Measurements from ENCODE around the gene VAV3.
A peak's percentile ranks its signal among the peaks of the same experiment; 100 is the strongest.
"Not testable (repeated sequence)": the region's sequence is repeated elsewhere in the genome, so short reads cannot be mapped to it uniquely, and the experiment has no call there.

The VAV3 gene

DNA sequence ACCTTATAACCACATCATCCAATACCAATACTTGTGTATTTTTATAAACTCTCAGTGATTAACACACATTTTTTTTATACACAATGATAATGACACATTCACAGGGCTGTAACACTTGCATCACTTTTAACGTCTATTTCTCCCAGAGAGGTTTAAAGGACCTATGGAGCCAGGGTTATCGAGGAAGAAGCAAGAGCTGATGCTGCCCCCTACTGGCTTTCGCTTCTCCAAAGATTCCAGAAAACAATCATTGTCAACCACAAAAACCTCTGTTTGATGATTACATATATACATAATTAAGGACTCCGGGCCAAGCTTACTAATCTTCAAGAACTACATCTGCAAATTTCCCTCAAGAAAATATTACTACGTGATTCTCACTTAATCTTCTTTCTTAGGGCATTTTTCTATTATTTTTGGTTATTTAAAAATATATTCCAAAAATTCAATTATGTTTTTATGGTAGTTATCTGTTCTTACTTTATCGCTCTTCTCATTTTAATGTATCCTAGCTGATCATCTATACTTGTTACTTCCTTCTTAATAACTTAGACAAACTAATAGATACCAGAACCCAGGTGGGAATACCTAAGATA, 214.5 kb downstream of the VAV3 start:
- DNase-seq (ENCODE audit: low read depth): peak; percentile 77
- TF ChIP-seq, protein P1, sequence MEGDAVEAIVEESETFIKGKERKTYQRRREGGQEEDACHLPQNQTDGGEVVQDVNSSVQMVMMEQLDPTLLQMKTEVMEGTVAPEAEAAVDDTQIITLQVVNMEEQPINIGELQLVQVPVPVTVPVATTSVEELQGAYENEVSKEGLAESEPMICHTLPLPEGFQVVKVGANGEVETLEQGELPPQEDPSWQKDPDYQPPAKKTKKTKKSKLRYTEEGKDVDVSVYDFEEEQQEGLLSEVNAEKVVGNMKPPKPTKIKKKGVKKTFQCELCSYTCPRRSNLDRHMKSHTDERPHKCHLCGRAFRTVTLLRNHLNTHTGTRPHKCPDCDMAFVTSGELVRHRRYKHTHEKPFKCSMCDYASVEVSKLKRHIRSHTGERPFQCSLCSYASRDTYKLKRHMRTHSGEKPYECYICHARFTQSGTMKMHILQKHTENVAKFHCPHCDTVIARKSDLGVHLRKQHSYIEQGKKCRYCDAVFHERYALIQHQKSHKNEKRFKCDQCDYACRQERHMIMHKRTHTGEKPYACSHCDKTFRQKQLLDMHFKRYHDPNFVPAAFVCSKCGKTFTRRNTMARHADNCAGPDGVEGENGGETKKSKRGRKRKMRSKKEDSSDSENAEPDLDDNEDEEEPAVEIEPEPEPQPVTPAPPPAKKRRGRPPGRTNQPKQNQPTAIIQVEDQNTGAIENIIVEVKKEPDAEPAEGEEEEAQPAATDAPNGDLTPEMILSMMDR (conservative IDR thresholded peaks at IDR 0.05; ENCODE audit: low read length): peak; percentile 89

DNA sequence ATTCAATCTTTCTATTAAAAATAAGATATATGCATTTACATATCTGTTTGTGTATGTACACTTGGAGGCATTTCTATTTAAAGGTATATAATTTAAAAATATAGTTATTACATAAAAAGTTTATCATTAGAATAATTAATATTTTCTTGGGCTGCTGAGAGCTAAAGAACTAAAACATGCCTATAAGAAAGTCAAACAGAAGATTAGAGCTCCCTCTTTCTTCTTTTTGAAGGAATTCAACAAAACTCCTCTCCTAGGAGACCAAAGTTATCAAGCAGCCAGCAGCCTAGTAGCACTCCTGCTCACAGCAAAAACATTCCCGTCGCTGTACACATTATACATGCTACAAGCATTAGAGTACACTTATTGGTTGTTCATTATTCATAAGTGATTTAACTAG, 216.4 kb downstream of the VAV3 start:
- H3K4me3 ChIP-seq (ENCODE audit: low read length): no peak overlapping the region
- TF ChIP-seq, protein P1 (conservative IDR thresholded peaks at IDR 0.05; ENCODE audit: low read length): peak; percentile 64
- peak; percentile 48 for DNase-seq (ENCODE audit: low read depth)

More for the DNA sequence above, 214.5 kb downstream of the VAV3 start:
- H3K4me3 ChIP-seq (ENCODE audit: low read length): no peak overlapping the region

- no peak overlapping the region for H3K4me3 ChIP-seq (ENCODE audit: low read length)
- no peak for DNase-seq (ENCODE audit: low read depth)
- TF ChIP-seq, protein P1 (conservative IDR thresholded peaks at IDR 0.05; ENCODE audit: low read length): no peak
Observed at GRCh38 chr1:107741242-107741641, 223.7 kb downstream of the VAV3 start.

- H3K4me3 ChIP-seq (ENCODE audit: low read length): no peak overlapping the region
- TF ChIP-seq, protein P1 (conservative IDR thresholded peaks at IDR 0.05; ENCODE audit: low read length): no peak
- DNase-seq (ENCODE audit: low read depth): no peak
Observed at GRCh38 chr1:107740579-107740978, 224.4 kb downstream of the VAV3 start.

DNA sequence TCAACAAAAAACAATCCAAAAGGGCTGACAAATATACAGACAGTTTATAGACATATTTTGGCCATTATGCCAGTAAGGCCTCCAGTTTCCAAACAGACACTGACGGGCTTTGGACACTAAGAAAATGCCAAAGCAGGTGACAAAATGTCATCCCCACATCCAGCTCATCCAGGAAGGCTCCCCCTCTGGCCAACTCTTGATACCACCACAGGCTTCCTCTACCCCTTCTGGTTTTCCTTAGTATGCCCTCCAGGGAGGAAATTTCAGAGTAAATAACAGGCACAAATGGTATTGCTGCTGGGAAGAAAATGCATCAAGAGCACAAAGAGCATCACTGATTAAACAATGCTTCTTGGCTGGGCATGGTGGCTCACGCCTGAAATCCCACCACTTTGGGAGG, 225.3 kb downstream of the VAV3 start:
- H3K4me3 ChIP-seq (ENCODE audit: low read length): no peak overlapping the region
- TF ChIP-seq, protein P1 (conservative IDR thresholded peaks at IDR 0.05; ENCODE audit: low read length): no peak
- DNase-seq (ENCODE audit: low read depth): no peak

DNA sequence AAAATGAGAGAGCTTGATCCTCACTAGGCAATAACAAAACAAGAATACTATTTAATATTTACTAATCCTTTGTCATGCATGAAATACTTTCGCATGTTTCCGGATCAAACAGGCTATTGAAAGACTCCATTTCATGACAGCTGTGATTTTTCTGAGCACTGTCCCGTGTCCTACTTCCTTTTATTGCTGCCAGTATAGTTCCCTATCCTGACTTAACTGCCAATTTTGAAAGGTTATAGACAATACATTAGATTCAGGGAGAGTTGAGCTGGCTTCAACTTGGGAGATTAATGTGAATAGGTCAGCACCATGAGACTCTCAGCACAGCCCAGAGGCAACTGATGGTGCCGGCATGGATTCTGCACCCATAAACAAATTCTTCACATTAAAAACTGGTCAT, 225.8 kb downstream of the VAV3 start:
- H3K4me3 ChIP-seq (ENCODE audit: low read length): no peak overlapping the region
- DNase-seq (ENCODE audit: low read depth): no peak
- TF ChIP-seq, protein P1 (conservative IDR thresholded peaks at IDR 0.05; ENCODE audit: low read length): no peak

DNA sequence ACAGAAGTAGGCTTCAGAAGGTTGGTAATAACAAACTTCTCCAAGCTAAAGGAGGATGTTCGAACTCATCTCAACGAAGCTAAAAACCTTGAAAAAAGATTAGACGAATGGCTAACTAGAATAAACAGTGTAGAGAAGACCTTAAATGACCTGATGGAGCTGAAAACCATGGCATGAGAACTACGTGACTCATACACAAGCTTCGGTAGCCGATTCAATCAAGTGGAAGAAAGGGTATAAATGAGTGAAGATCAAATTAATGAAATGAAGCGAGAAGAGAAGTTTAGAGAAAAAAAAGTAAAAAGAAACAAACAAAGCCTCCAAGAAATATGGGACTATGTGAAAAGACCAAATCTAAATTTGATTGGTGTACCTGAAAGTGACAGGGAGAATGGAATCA, 231.6 kb downstream of the VAV3 start:
- not testable (repeated sequence) for H3K4me3 ChIP-seq (ENCODE audit: low read length); DNase-seq (ENCODE audit: low read depth)

DNA sequence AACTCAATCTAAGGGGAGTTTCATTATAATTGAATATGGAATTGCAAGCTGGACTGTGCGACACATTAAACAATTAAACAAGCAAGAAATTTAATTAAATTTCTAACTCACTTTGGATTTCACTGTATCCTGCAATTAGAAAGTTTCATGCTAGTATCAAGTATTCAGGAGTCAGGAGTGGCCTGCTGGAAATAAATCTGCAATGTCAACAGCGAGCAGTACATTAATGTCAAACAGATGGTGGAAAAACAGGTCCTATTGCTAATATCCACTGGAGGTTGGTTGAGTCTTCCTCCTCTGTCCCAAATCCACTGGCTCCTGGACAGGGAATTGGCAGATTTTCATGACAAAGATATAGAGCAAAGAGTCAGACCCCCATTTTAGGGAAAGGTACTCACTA, 237.1 kb downstream of the VAV3 start:
- DNase-seq (ENCODE audit: low read depth): peak; percentile 24
- H3K4me3 ChIP-seq (ENCODE audit: low read length): no peak overlapping the region
- TF ChIP-seq, protein P1 (conservative IDR thresholded peaks at IDR 0.05; ENCODE audit: low read length): no peak

Measured in AG10803 (cell line).